HG02970 (cell line): Measurements from ENCODE around the gene STK32C.
"Not testable (repeated sequence)": the region's sequence is repeated elsewhere in the genome, so short reads cannot be mapped to it uniquely, and the experiment has no call there.

Experiments
- ATAC-seq: cut with Tn5 transposase; IDR thresholded peaks from one replicate; pipeline ENCODE4 v1.9.1; 2021; ENCODE audit warnings: mild to moderate bottlenecking, moderate library complexity, moderate number of reproducible peaks; ENCODE audit not compliant: unreplicated experiment, low FRiP score

STK32C gene

DNA sequence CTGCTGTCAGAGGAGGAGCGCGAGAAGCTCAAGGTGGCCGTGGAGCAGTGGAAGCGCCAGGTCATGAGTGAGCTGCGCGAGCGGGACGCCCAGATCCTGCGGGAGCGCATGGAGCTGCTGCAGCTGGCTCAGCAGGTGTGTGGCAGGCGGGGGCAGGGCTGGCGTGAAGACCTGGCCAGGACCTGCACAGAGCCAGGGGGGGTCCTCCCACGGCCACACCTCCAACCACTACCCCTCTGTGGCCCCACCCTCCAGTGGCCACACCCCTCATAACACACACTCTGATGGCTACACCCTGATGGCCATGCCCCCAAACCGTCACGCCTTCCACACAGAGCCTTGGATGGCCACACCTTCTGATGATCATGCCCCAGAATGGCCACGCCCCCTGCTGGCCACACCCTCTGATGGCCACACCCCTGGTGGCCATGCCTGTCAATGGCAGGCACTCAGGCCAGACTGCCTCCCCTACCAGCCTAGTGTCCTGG is 144.4 kb downstream of the STK32C start:
- no peak for ATAC-seq

DNA sequence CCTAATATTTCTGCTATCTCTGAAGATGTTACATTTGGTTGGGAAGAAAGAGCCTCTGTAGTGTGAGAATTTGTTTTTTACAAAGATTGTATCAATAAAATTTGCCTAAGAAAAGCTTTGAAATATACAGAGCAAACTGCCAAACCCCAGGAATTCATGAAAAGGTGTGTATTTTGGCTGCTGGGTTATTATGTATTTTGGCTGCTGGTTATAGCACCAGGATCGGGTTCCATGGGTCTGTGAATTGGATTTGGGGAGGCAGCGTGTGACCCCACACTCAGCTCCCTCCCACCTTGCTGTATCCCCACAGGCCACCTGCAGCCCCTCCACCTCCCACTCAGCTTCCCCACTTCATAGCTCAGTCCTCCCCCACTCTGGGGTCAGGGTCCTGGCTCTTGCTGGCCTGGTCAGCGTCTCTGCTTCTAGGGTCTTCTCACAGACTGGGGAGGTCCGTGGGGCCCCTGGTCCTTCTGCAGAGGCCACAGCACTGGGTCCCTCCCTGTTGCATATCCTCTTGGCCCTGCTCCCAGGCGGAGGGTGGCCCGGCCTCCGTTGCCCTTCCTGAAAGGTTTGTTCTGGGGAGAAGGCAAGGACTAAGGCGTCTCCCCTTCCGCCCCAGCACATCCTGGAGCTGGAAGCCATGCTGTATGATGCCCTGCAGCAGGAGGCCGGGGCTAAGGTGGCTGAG is 145.0 kb downstream of the STK32C start:
- ATAC-seq, result no peak

DNA sequence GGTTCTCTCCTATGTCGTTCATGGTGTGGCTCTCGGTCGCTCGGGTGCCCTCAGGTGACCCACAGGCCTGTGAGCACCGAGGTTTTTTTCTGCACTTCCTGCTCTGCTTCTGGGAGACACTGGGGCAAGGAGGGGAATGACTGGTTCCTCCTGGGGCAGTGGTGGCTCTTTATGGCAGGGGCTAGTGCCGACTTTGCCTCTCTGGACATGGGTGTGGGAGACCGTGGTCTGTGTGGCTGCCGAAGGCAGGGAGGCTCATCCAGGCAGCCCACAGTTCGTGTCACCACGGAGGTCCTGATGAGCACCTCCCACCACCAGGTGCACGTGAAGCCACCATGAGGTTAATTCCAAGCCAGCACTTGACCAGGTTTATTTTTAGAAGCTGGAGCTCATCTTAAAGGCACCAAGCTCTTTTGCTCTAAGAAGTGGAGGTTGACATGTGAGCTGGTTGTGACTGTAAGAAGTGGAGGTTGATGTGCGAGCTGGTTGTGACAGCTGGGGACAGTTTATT is 145.7 kb downstream of the STK32C start:
- no peak for ATAC-seq

DNA sequence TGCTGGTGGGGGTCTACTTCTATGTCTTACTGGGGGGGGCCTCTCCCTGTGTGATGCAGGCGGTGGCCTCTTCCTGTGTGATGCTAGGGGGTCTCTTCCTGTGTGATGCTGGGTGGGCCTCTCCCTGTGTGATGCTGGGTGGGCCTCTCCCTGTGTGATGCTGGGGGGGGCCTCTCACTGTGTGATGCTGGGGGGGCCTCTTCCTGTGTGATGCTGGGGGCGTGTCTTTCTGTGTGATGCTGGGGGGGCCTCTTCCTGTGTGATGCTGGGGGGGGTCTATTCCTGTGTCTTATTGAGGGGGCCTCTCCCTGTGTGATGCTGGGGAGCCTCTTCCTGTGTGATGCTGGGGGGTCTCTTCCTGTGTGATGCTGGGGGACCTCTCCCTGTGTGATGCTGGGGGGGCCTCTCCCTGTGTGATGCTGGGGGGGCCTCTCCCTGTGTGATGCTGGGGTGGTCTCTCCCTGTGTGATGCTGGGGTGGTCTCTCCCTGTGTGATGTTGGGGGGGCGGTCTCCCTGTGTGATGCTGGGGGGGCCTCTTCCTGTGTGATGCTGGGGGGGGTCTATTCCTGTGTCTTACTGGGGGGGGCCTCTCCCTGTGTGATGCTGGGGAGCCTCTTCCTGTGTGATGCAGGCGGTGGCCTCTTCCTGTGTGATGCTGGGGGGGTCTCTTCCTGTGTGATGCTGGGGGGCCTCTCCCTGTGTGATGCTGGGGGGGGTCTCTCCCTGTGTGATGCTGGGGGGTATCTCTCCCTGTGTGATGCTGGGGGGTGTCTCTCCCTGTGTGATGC is 146.7 kb downstream of the STK32C start:
- ATAC-seq, result not testable (repeated sequence)

DNA sequence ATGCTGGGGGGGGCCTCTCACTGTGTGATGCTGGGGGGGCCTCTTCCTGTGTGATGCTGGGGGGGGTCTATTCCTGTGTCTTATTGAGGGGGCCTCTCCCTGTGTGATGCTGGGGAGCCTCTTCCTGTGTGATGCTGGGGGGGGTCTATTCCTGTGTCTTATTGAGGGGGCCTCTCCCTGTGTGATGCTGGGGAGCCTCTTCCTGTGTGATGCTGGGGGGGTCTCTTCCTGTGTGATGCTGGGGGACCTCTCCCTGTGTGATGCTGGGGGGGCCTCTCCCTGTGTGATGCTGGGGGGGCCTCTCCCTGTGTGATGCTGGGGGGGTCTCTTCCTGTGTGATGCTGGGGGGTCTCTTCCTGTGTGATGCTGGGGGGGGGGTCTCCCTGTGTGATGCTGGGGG is 147.5 kb downstream of the STK32C start:
- ATAC-seq, result not testable (repeated sequence)

DNA sequence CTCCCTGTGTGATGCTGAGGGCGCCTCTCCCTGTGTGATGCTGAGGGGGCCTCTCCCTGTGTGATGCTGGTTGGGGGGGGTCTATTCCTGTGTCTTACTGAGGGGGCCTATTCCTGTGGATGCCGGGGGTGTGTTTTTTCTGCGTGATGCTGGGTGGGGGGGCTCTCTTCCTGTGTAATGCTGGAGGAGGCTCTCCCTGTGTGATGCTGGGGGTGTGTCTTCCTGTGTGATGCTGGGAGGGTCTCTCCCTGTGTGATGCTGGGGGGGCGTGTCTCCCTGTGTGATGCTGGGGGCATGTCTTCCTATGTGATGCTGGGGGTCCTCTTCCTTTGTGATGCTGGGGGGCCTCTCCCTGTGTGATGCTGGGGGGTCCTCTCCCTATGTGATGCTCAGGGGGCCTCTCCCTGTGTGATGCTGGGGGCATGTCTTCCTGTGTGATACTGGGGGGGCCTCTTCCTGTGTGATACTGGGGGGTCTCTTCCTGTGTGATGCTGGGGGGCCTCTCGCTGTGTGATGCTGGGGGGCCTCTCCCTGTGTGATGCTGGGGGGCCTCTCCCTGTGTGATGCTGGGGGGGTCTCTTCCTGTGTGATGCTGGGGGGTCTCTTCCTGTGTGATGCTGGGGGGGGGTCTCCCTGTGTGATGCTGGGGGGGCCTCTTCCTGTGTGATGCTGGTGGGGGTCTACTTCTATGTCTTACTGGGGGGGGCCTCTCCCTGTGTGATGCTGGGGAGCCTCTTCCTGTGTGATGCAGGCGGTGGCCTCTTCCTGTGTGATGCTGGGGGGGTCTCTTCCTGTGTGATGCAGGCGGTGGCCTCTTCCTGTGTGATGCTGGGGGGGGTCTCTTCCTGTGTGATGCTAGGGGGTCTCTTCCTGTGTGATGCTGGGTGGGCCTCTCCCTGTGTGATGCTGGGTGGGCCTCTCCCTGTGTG is 148.2 kb downstream of the STK32C start:
- ATAC-seq, result not testable (repeated sequence)

DNA sequence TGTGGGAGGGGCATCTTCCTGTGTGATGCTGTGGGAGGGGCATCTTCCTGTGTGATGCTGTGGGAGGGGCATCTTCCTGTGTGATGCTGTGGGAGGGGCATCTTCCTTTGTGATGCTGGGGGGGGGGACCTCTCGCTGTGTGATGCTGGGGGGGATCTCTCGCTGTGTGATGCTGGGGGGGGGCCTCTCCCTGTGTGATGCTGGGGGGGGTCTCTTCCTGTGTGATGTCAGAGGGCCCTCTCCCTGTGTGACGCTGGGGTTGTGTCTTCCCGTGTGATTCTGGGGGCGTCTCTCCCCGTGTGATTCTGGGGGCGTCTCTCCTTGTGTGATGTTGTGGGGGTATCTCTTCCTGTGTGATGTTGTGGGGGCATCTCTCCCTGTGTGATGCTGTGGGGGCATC is 148.9 kb downstream of the STK32C start:
- no peak for ATAC-seq

DNA sequence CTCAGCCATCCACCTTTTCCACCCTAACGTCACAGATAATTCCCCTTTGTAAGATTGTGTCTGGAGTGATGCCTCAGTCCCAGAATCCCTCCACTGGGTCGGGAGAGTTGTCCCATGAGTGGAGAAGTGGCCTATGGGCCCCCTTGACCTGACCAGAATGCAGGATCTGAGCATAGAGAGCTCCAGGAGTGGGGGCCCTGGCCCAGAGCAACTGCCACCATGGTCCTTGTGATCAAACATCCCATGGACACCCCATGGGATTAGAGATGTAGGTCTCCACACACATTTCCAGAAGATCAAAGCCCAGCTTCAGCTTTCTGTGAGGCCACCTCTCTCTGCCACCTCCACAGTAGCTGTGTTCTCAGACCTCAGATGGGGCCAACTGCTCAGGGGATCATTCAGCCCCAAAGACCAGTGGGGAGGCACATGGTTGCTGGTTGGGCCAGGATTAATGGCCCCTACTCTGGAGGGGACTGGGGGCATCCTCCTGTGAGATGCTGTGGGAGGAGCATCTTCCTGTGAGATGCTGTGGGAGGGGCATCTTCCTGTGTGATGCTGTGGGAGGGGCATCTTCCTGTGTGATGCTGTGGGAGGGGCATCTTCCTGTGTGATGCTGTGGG is 149.5 kb downstream of the STK32C start:
- ATAC-seq, result no peak
